A549 (cell line): ENCODE measurements around the gene SP100.

Experiments
- CBX8 ChIP-seq: fragments of 200-600 bp; sonication (generic); IDR thresholded peaks from 2 replicates; pipeline ENCODE4 v1.6.1; 2016
- CEBPB ChIP-seq, 2 experiments: fragments of >200 bp in 1 of 2; sonication (Bioruptor Twin) in 1 of 2; formaldehyde crosslinking in 1 of 2; IDR thresholded peaks; 2 replicates each; pipeline ENCODE4 v1.6.1; 2012 to 2016
- MAZ ChIP-seq: fragments of 150-350 bp; IDR thresholded peaks from 2 replicates; pipeline ENCODE4 v1.6.1; 2014; ENCODE audit warnings: antibody characterized with exemption, low read depth, low read length, borderline replicate concordance
- PHF8 ChIP-seq: fragments of 200-600 bp; sonication (generic); IDR thresholded peaks from 2 replicates; pipeline ENCODE4 v1.6.1; 2016; ENCODE audit warnings: low read depth, mild to moderate bottlenecking, antibody characterized with exemption, moderate library complexity, borderline replicate concordance
- TF ChIP-seq, protein P1 (sequence below): fragments of >200 bp; sonication (Bioruptor Twin); formaldehyde crosslinking; IDR thresholded peaks from 3 replicates; pipeline ENCODE4 v1.5.1; 2016

DNA sequence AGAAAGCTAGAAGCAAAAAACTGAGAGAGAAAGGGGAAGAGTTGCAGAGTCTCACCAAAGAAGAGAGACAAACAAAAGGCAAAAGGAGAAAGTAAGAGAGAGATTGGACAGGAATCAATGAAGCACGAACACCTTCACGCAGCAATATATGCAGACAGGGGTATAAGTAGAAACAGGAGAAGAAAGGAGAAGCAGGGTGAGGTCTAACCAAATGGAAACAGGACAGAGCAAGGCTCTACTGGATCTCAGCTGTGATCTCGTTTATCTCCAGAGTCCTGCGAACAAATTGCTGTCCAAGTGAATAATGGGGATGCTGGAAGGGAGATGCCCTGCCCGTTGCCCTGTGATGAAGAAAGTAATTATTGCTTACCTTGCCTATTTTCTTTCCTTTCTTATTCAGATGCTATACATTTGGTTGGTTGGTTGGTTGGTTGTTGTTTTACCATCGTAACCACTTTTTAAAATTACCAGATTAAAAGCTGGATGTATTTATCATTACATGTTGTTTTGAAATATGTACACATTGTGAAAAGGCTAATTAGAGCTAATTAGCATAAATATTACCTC lies 34.0 kb downstream of the SP100 start:
- TF ChIP-seq CEBPB (IDR thresholded peaks at IDR 0.05) (no peak), MAZ (no peak), CBX8 (no peak), PHF8 (no peak)
- TF ChIP-seq, protein P1, sequence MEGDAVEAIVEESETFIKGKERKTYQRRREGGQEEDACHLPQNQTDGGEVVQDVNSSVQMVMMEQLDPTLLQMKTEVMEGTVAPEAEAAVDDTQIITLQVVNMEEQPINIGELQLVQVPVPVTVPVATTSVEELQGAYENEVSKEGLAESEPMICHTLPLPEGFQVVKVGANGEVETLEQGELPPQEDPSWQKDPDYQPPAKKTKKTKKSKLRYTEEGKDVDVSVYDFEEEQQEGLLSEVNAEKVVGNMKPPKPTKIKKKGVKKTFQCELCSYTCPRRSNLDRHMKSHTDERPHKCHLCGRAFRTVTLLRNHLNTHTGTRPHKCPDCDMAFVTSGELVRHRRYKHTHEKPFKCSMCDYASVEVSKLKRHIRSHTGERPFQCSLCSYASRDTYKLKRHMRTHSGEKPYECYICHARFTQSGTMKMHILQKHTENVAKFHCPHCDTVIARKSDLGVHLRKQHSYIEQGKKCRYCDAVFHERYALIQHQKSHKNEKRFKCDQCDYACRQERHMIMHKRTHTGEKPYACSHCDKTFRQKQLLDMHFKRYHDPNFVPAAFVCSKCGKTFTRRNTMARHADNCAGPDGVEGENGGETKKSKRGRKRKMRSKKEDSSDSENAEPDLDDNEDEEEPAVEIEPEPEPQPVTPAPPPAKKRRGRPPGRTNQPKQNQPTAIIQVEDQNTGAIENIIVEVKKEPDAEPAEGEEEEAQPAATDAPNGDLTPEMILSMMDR = no peak
